ENCODE data around the gene LCN2.
"Not testable (repeated sequence)": the region's sequence is repeated elsewhere in the genome, so short reads cannot be mapped to it uniquely, and the experiment has no call there.

Gene LCN2

DNA sequence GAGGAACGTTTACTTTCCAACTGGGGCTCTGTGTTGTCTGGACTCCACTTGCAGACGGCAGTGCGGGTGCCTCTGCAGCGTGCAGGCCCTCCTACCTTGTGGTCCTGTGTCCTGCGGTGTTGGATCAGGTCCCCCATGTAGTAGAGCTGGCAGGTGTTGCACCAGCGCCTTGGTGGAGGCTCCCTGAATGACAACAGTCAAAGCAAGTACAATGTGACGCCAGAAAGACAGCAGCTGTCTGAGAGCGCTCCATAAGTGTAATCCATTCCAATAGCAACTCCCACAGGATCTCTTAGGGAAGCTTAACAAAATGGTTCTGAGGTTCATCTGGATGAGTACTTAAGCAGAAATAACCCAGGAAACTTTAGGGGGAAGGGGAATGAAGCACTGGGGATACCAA is 20.7 kb downstream of the LCN2 start:
- no peak for DNase-seq

DNA sequence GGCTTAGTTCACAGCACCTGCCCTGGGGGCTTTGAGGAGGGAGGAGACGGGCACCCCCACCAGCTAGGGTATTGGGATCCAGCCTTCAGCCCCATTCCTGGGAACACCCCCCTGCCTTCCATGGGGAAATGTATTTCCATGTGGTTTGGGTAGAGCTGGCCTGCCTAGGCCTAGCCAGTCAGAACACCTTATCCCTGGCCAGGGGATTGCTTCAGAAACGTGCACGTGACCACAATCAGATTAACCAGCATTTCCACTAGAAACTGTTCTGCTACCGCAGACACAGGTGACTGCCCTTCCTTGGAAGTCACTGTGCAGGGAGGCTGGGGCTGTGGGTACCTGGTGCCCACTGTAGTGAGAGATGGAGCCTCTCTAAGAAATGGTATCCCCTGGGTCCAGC is 24.8 kb downstream of the LCN2 start:
- DNase-seq: no peak

DNA sequence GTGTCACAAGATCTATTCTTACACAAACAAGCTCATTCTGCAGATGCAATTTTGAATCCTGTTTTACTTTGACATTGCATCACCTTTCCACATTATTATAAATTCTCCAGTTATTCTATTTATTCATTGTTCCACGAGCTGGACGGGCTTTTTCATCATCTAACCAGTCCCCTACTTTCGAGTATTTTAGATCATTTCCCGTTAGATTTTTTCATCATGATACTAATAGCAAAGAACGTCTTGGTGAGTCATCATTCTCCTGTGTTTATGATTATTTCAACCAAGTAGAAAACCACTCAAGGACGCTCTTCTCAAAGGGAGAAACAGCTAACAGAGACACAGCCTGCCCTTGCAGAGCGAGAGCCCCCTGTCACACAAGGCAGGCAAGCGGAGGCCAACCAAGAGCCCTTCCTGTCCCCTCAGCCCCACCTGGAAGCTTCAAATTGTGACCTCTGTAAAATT is 25.9 kb downstream of the LCN2 start:
- no peak for DNase-seq

DNA sequence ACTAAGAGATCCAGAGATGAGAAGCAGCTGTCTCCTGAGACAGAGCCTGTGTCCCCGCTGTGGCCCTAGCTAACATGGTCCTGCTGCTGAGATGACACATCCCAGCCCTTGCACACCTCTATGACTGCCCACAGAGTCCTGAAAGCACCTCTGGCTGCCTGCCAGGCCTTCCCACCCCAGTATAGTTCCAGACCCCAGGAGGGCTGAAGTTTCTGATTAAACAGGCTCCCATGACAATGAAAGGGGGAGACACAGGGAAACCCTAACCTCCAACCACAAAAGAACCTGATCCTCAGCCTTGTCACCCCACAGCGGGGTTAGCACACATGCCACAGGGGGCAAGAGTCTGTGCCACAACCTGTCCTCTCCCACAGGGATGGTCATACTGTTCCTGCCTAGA is 26.5 kb downstream of the LCN2 start:
- DNase-seq: no peak

DNA sequence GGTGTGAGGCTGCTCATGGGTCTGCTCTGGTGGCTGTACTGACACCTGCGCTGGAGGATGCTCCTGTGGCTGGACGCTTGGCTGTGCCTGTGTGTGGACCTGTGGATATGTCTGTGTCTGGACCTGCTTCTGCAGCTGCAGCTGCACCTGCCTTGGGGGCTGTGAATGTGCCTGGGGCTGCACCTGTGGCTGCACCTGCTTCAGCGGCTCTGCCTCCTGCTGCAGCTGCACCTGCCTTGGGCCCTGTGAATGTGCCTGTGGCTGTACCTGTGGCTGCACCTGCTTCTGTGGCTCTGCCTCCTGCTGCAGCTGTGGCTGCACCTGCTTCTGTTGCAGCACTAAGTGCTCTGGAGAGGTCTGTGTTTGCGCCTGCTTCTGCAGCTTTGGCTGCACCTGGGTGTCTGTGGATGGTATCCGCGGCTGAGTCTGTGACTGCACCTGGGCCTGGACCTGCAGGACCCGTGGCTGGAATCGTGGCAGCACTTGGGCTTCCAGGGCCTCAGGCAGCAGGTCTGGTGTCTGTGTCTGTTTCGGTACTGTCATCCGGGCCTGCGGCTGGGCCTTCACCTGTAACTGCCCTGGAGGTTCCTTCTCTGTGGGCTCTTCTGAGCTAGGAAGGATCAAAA is 29.7 kb downstream of the LCN2 start:
- DNase-seq: no peak

DNA sequence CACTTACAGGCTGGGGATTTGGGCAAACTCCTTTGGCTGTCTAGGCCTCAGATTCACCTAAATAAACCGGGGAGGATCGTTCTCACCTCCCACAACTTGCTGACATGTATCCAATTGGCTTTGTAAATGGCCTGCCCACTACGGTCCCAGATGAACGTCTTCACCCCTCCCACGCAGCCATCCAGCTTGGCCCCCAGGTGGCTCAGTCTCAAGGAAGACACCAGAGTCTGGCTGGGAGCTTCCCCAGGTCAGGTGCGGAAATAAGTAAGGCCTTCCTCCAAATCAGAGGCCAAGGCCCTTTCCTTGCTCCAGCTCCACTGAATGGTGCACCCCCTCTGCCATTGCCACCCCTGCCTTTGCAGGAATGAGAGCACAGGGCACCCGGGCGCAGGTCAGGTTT is 30.7 kb downstream of the LCN2 start:
- DNase-seq: no peak

DNA sequence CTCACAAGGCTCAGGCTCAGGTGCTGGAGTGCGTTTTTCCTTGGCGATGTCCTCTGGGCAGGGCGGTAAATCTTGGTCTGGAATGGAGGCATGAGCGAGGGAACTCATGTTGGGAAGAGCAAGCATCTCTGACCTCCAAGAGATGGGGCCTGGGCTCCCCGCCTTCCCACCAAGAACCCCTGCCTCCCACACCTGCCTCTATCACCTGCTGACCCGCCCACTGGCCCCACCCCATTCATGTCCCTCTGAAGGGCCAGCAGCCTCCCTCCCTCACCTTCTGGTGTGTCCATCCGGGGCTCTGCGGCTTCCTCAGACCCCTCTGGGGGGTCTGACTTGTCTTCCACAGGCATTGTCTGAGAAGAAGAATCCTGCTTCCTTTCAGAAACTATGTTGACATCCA is 31.2 kb downstream of the LCN2 start:
- DNase-seq: no peak

DNA sequence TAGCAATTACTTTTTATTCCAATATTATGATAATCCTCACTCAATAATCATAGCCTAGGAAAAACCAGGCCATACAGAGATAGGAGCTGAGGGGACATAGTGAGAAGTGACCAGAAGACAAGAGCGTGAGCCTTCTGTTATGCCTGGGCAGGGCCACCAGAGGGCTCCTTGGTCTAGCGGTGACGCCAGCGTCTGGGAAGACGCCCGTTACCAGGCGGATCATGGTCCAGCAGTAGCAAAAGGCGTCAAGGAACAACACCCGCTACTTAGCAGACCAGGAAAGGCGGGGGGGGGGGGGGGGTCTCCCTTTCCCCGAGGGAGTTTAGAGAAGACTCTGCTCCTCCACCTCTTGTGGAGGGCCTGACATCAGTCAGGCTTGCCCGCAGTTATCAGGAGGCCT is 32.2 kb downstream of the LCN2 start:
- not testable (repeated sequence) for DNase-seq

DNA sequence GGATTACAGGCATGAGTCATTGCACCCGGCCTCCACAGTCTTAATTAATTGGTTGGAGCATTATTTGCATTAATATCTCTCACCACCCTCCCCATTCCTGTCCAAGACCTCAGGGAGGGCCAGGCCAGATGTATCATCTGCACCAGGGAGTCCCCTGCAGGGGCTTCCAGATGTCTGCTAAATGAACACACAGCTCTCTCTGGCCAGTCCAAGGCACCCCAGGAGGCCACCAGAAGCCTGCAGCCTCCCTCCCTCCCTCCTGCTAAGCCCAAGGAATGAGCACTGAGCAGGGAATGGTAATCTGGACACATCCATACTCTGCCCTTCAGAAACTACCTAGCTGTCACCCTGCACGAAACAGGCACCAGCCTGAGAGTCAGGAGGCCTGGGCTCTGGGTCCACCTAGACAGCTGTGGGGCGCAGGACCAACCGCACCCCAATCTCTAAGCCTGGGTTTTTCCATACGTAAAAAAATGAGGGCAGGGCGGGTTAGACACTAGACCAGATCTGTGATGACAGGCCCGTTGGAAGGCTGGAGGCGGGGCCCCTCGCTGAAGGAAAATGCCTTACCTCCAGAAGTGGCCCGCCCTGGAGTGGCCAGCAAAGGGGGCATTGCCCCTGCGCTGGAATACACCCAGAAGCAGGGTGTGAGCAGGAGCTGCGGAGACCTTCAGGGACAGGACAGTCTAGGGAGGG is 33.8 kb downstream of the LCN2 start:
- DNase-seq: no peak

DNA sequence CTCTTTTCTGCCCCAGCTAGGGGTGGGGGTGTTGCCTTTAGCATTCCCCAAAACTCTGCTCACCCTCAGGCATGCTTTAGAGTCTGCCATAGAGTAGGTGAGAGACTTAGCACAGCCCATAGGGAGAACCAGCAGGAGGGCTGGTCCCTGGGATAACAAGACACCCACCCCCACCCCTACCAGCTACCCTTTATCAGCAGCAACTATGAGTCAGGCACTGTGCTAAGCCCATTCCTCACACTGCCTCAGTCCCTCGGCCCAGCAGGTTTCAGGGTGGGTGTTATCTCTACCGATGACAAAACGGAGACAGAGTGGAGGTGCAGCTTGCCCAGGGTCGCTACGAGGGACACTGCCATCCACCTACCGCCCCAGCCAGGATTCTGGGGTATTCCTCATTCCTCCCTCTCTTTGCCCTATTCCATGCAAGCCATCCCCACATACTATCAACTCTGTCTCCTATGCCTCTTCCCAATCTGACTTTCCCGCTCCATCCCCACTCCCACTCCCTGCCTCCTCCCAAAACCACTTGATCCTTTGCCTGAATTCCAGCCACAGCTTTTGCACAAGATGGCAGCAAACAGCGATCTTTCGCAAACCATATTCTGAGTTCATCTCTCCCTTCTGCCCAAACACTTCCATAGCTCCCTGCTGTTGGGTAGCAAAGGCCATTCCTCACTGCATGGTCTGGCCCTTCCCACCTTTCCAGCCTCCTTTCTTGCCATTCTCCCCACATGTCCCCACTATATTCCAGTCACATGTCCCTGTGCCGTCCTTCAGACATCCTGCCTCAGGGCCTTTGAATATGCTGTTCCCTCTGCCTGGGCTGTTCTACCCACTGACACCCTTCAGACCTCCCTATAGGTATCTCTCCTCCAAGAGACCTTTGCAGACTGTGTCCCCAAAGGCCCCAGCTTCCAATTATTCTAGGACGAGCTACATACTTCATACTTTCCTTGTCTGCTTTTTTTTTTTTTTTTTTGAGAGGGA is 37.0 kb downstream of the LCN2 start:
- no peak for DNase-seq

DNA sequence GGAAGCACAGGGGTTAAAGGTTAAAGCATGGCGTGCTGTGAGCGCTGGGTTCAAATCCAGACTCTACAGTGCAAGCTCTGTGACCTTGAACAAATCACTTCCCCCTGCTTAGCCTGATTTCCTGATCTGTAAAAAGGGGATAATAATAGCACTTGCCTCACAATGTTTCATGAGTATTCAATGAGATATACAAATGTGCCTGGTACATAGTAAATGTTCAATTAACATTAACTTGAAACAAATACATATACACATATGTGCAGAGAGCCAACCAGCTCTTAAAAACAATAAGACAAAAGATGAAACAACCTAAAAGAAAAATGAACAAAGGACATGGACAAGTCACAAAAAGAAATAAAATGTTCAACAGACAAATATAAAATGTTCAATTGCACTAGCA is 38.1 kb downstream of the LCN2 start:
- no peak for DNase-seq

DNA sequence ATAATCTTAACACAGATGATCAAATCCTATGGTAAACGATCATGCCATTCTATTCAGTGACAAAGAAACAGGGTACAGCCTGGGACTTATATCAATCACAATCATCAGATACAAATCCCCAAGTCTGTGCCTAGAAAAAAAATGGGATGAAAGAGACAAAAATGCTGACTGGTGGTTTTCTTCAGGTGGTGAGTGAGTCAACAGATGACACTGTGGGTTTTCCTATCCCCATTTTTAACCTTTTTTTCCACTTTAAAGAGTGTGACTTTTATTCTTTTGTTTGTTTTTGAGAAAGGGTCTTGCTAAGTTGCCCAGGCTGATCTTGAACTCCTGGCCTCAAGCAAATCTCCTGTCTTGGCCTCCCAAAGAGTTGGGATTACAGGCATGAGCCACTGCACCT is 39.0 kb downstream of the LCN2 start:
- DNase-seq: no peak

DNA sequence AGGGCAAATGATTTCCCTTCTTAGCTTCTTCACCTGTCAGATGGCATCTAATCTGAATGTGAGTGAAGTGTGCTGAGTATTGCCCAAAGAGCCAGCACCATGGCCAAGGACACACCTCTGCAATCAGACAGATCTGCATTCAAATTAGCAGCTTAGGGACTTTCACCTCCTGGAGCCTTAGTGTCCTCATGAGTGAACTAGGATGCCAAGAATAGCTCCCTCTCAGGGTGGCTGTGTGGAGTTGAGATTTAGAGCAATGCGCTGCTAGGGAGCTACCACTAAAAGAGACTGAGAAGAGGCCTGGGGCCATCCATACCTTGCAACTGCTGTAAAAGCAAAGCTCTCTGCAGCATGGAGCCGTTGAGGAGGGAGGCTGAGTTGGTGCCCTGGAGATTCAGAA is 40.8 kb downstream of the LCN2 start:
- DNase-seq: no peak

DNA sequence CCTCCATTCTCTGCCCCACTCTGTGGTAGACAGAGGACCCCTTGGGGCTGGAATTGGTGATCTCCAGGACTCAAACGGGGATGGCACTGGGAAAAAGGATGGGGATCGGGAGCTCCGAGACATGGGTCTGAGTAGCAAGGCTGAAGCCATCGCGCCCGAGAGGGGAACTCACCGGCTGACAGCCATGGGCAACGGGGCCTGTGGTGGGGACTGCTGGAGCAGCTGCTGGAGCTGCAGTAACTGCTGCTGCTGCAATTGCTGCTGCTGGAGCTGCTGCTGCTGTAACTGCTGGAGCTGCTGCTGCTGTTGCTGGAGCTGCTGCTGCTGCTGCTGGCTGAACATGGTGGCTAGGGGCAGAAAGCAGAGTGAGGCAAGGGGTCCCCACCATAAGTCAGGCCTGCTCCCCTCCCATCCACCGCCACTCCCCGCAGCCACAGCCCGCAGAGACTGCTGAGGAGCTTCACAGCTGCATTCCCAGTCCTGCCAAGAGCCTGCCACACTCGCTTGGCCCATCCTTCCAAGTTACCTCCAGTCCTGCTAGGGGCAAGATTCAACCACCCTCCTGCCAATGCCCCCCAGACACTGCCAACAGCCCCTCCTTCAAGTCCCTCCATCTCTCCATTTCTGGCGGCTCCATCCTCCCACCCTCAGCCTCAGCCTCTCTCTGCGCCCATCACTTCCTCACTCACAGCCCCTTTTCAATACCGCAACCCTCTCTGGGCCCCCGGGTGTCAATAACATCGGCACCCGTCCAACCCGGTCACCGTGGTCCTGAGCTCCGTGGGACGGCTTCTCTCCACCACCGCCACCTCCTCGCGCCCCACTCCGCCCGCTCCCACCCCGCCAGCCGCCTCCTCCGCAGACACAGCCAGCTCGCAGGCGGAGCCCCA is 41.5 kb downstream of the LCN2 start:
- no peak for DNase-seq

DNA sequence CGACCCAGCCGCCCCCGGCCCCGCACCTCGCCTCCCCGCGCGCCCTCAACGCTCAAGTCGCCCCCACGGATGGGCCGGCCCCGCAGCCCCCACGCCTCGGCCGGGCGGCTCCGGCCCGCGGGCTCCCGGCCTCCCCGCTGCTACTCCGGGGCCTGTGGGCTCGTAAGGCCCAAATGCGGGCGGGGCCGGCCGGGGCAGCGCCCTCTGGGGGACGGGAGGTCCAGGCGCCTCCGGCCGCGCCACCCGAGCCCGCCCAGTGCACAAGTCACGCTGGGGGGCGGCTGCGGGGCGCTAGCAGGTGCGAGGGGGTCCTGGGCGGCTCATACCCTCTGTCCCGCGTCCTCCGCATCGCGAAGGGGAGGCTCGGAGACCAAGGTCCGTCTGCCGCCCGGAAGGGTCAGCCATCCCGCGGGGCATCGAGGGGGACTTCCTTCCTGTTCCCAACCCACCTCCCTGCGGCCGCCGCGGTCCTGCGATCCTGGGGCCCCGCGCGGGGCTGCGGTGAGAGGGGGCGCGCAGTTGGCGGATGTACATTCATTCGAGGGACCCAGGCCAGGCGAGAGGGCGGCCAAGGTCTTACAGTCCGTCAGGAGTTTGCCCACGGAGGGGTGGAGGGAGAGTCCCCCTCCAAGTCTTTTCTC is 42.3 kb downstream of the LCN2 start, which contains the start of gene CIZ1:
CIZ1 (minus strand) TSS at position 167 of the 641 bp plus-strand sequence. CDS start 715 bp downstream, outside the sequence.
- peak; percentile 38 to 75 for DNase-seq

DNA sequence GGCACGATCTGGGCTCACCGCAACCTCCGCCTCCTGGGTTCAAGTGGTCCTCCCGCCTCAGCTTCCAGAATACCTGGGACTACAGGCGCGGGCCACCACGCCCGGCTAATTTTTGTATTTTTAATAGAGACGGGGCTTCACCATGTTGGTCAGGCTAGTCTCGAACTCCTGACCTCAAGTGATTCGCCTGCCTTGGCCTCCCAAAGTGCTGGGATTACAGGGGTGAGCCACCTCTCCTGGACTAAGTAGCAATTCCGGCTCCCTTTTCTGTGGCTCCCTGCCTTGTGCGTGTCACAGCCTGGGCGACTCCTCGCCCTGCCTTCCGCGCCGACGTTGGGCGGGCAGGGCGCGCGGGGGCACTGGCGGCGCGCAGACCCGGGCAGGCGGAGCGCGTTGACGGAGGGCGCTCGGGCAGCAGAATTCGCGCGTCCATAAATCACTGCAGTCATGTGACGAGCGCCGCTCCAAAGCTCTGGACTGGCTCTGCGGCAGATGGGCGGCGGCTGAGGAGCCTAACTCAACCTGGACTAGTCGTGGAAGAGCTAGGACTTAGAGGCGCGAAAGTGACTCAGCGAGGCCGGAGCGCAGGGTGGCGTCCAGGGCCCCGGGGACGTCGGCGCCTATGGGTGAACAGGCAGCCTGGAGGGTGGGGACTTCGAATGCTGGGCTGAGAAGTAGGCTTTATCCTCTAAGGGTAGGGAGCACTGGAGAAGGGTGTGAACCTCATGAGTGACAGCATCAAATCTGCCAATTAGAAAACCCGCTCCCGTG is 43.5 kb downstream of the LCN2 start:
- peak; percentile 91 to 96 for DNase-seq

DNA sequence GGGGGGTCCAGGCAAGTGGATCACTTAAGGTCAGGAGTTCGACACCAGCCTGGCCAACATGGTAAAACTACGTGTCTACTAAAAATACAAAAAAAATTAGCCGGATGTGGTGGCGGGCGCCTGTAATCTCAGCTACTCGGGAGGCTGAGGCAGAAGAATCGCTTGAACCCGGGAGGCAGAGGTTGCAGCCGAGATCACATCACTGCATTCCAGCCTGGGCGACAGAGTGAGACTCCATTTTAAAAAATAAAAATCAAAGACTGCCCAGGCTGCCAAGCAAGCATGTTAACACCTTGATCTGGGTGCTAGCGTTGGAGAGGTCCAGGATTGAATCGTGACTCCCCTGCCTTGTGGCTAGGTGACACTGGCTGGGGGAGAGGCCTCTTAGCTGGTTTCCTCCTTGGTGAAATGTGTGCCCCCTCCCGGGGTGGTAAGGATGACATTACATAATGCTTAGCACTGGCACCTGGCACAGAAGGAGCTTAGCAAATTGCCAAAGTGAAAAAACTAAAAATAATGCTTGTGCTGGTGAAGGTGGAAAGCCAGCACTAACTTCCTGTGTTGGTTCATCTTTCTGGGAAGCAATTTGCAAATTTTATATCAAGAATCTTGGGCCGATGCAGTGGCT is 44.3 kb downstream of the LCN2 start:
- no peak for DNase-seq

DNA sequence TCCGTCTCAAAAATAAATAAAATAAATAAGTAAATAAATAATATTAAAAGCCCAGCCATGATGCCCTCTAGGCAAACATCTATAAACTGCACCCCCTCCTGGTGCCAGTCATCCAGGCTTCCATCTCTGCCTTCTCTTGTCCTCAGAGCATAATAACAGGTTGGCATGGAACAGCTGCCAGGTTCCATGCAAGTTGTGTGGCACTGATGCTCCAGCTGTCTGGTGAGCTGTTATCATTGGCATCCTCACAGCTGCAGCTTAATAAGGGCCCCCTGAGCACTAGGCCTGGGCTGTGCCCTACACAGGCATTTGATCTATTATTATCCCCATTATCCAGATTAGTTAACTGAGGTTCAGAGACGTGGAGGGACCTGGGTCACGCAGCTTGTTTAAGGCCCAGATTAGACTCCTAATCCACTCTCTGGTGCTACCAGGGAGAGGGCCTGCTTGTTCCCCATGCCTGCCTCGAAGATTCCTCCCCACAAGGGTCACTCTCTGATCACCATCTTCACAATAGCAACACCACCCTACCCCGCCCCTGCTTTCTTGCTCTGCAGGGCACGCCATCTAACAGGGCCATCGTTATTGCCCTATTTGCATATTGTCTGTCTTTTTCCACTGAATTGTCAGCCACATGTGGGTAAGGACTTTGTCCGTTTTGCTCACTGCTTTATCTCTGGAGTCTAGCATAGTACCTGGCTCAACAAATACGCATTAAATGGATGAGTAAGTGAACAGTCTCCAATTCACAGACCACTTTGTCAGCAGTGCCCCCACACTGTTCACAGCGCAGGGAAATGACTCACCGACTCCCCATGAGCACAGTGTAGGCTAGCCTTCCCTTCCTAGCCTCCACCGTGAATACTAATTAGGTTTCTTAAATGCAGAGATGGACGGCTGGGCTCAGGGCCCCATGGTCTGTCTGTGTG is 52.5 kb downstream of the LCN2 start:
- no peak for DNase-seq

DNA sequence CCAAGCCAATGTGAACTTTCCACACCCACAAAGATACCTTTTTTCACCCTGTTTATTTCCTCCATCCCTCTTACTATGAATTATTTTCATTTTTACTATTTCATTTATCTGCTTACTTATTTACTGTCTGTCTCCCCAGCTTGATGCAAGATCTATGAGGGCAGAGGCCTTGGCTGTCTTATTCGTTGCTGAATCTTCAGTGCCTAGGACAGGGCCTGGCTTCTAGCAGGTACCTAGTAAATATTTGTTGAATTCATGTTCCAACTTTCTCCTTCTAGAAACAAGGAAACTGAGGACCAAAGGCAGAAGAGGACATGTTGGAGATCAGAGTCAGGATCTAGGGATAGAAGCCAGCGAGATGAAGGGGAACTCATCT is 53.4 kb downstream of the LCN2 start:
- no peak for DNase-seq
